ENCODE data around the gene RPL34. TPM values are rescaled to one million over a fixed set of nuclear protein-coding genes. Genes with fewer than 3 reads are reported as not detected.

Gene RPL34

DNA sequence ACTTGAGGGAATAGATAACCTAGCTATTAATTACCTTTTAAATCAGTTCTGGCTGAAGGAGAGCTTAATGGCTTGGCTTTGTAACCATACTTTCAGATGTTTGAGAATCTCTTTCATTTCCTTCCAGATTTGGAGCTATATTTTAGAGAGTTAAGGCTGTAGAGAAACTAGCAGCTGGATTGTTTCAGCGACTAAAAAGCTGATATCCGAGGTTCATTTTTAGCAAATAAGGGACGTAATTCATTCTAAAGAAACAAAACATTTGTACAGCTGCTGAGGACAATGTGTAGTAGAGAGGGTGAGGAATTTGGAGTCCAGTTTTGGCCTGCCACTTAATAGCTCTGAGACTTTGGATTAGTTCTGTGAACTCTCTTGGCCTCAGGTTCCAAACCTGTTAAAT, 42.3 kb downstream of the RPL34 start:
- no peak overlapping the region for H2BK12ac ChIP-seq (ENCODE audit: low read length in 2 of 2)
- H3K36me3 ChIP-seq (ENCODE audit: control insufficient read depth in 1 of 2, insufficient read depth in 2 of 2, low read depth in 1 of 2, low read length in 2 of 2) = peaks cover 26 to 87% of the 10 kb centered on the region in 2 experiments
- H2BK5ac ChIP-seq (ENCODE audit: low read depth, low read length, poor library complexity, severe bottlenecking) = no peak overlapping the region
- no peak overlapping the region for H4K91ac ChIP-seq (ENCODE audit: low read length)
- H2BK15ac ChIP-seq (ENCODE audit: low read depth, poor library complexity, severe bottlenecking) = no peak overlapping the region
- H3K27ac ChIP-seq (ENCODE audit: low read length, poor library complexity, severe bottlenecking) = no peak overlapping the region
- H3K4me2 ChIP-seq (ENCODE audit: low read length, poor library complexity, severe bottlenecking) = no peak overlapping the region
- 97% methylated on average over 3 of the region's 3 CpGs for whole genome bisulfite sequencing
- no peak overlapping the region for H2AFZ ChIP-seq (ENCODE audit: low read depth, low read length)
- H3K27me3 ChIP-seq (ENCODE audit: control insufficient read depth in 1 of 2, insufficient read depth in 1 of 2, low read length in 2 of 2) = no peaks in the 10 kb centered on the region
- no peak overlapping the region for H2BK120ac ChIP-seq (ENCODE audit: low read depth, low read length)
- no peak overlapping the region for H3K4ac ChIP-seq (ENCODE audit: low read depth in 1 of 2, low read length in 2 of 2)
- H3K4me3 ChIP-seq (ENCODE audit: insufficient read depth in 1 of 2, low read depth in 1 of 2, low read length in 2 of 2) = no peak overlapping the region
- no peak overlapping the region for H4K8ac ChIP-seq (ENCODE audit: low read length)
- no peaks in the 10 kb centered on the region for H3K4me1 ChIP-seq (ENCODE audit: control insufficient read depth, insufficient read depth, low read depth, low read length)
- no peak overlapping the region for H3K23ac ChIP-seq (ENCODE audit: low read length in 2 of 2)
- no peak overlapping the region for H3K9ac ChIP-seq (ENCODE audit: low read length)
- H3K9me3 ChIP-seq (ENCODE audit: control insufficient read depth, low read length) = no peaks in the 10 kb centered on the region
- no peak for DNase-seq
- H3K79me1 ChIP-seq (replicated peaks; ENCODE audit: low read length, poor library complexity, severe bottlenecking) = peaks cover 7% of the 10 kb centered on the region
- no peak overlapping the region for H2AK5ac ChIP-seq (ENCODE audit: low read length, severe bottlenecking)
- no peak overlapping the region for H3K14ac ChIP-seq (ENCODE audit: low read length in 2 of 2)
- H3K18ac ChIP-seq (ENCODE audit: low read depth in 1 of 2, low read length in 2 of 2) = no peak overlapping the region

DNA sequence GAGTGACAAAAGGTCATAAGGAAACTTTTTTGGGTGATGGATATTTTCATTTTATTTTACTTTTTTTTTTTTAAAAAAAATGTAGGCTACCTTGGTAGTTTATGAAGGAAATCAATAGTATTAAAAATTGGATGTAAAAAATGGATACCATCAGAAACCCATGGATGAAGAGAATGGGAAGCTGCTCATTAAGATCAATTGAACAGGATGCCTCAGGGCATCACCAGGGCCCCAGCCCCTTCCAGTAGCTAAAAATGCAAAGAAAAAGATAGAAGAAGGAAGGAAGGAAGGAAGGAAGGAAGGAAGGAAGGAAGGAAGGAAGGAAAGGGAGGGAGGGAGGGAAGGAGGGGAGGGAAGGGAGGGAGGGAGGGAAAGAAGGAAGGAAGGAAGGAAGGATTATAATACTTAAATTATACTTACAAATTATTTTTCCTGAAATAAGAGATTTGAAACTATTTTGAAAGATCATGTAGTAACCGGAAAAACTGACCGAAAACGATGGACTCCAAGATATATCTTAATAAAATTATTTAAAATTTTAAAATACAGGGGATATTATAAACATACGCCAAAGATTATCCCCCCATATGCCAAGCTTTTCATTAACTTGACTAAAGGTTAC, 54.1 kb downstream of the RPL34 start:
- Histone ChIP-seq H3K36me3 (ENCODE audit: control insufficient read depth in 1 of 2, insufficient read depth in 2 of 2, low read depth in 1 of 2, low read length in 2 of 2) (peaks cover 10 to 69% of the 10 kb centered on the region in 2 experiments), H4K91ac (ENCODE audit: low read length) (no peak overlapping the region), H2BK15ac (ENCODE audit: low read depth, poor library complexity, severe bottlenecking) (no peak overlapping the region), H3K9ac (ENCODE audit: low read length) (no peak overlapping the region), H2AK5ac (ENCODE audit: low read length, severe bottlenecking) (no peak overlapping the region), H2BK5ac (ENCODE audit: low read depth, low read length, poor library complexity, severe bottlenecking) (no peak overlapping the region), H3K79me1 (replicated peaks; ENCODE audit: low read length, poor library complexity, severe bottlenecking) (peaks cover 10% of the 10 kb centered on the region), H3K4me1 (ENCODE audit: control insufficient read depth, insufficient read depth, low read depth, low read length) (no peaks in the 10 kb centered on the region), H2BK120ac (ENCODE audit: low read depth, low read length) (no peak overlapping the region), H3K27ac (ENCODE audit: low read length, poor library complexity, severe bottlenecking) (no peak overlapping the region), H3K4ac (ENCODE audit: low read depth in 1 of 2, low read length in 2 of 2) (no peak overlapping the region), H3K23ac (ENCODE audit: low read length in 2 of 2) (no peak overlapping the region), H3K4me3 (ENCODE audit: insufficient read depth in 1 of 2, low read depth in 1 of 2, low read length in 2 of 2) (no peak overlapping the region), H2AFZ (ENCODE audit: low read depth, low read length) (no peak overlapping the region), H3K9me3 (ENCODE audit: control insufficient read depth, low read length) (no peaks in the 10 kb centered on the region), H3K4me2 (ENCODE audit: low read length, poor library complexity, severe bottlenecking) (no peak overlapping the region), H2BK12ac (ENCODE audit: low read length in 2 of 2) (no peak overlapping the region), H4K8ac (ENCODE audit: low read length) (no peak overlapping the region), H3K18ac (ENCODE audit: low read depth in 1 of 2, low read length in 2 of 2) (no peak overlapping the region), H3K27me3 (ENCODE audit: control insufficient read depth in 1 of 2, insufficient read depth in 1 of 2, low read length in 2 of 2) (no peaks in the 10 kb centered on the region), H3K14ac (ENCODE audit: low read length in 2 of 2) (no peak overlapping the region)
- WGBS = no CpG with 5 or more reads among the region's 4 CpGs
- no peak for DNase-seq

Small RNA genes within 50 kb of the gene (small RNA-seq; reads per million reads assigned to genes)
- not detected for gene RNU6-431P (ENCODE audit: low read depth)

Measured in mesenchymal stem cell (in vitro differentiated cells and primary cell).